Astrocyte of the hippocampus (primary cell): Measurements from ENCODE around the gene MRPS34.

Experiments
- DNase-seq: peaks from one replicate; pipeline ENCODE4 v3.0.0; 2011; ENCODE audit warnings: low read depth, low spot score

The MRPS34 gene

DNA sequence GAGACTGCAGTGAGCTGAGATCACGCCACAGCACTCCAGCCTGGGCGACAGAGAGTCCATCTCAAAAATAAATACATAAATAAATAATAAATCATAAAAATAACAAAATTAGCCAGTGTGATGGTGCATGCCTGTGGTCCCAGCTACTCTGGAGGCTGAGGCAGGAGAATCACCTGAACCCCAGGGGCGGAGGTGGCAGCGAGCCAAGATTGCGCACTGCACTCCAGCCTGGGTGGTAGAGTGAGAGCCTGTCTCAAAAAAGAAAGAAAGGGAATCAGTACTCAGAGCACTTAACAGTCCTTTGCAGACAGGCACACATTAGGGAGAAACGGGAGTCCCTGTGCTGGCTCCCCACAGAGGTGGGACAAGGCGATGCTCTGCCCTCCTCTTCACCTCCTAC, 41.9 kb downstream of the MRPS34 start:
- DNase-seq = no peak

DNA sequence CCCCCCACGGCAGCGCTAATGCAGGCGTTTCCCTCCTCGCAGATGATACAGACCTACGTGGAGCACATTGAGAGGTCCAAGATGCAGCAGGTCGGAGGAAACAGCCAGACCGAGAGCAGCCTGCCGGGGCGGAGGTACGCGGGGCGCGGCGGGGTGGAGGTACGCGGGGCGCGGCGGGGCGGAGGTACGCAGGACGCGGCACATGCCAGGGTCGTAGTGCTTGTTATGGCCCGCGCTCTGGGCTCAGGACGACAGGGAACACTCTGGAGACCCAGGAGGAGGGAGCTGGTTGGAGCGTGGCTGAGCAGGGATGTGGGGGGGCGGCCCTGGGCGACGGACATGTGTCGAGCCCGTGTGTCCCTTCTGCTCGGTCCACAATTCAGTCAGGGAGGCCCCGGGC, 43.5 kb downstream of the MRPS34 start:
- DNase-seq = no peak

DNA sequence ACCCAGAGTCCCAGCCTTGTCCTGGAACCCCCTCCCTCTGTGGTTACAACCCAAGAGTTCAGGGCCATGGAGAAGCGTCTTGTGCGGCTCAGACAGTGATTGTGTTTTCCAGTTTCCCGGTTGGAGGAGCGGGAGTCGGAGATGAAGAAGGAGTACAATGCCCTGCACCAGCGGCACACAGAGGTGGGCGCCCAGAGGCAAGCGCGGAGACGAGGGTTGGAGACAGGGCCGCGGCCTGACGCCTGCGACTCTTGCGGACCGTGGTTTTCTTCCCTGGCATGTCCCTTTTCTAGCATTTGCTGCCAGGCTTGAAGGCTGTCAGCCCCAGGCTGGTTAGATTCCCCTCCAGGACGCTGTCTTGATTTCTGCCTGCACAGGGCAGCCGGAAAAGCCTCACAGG, 43.9 kb downstream of the MRPS34 start:
- DNase-seq = no peak

DNA sequence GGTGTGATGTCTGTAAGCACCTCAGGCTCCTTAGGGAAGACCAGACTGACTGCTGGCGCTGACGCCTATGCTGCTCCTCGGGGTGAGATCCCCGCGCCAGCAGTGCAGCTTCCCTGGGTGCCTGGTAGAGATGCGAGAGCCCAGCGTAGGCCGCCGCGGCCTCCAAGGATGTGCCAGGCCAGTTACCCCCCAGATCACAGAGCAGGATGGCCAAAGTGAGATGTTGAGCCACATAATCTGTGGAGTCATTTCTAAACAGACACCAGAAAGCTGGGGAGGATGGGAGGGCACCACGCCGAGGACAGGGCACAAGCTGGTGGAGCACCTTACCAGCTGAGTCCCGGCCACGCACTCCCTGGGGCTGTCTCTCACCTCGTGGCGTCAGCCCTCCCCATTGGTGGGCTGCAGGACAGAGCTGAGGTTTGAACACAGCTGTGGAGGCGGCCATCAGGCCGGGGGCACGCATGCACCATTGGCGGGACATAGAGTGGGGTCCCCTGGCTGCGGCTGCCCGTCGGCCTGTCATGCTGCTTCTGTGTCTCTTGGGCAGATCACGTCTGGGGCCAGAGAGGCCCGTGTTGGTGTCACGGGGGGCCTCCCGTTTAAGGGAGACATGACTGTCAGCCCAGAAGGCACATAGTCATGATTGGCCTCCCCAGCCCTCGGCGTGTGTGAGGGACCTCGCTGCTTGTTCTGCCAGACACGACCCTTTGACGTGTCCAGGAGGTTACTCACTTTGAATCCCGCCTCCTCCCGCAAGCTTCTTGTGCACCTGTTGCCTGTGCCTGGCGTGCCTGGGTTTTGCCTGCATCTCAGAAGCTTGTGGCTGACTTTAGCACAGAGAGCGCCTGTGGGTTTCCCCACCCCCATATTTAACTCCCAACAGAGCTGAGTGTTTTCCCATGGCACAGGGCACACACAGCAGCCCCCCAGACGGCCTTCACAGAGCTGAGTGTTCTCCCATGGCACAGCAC, 45.0 kb downstream of the MRPS34 start:
- DNase-seq = no peak

DNA sequence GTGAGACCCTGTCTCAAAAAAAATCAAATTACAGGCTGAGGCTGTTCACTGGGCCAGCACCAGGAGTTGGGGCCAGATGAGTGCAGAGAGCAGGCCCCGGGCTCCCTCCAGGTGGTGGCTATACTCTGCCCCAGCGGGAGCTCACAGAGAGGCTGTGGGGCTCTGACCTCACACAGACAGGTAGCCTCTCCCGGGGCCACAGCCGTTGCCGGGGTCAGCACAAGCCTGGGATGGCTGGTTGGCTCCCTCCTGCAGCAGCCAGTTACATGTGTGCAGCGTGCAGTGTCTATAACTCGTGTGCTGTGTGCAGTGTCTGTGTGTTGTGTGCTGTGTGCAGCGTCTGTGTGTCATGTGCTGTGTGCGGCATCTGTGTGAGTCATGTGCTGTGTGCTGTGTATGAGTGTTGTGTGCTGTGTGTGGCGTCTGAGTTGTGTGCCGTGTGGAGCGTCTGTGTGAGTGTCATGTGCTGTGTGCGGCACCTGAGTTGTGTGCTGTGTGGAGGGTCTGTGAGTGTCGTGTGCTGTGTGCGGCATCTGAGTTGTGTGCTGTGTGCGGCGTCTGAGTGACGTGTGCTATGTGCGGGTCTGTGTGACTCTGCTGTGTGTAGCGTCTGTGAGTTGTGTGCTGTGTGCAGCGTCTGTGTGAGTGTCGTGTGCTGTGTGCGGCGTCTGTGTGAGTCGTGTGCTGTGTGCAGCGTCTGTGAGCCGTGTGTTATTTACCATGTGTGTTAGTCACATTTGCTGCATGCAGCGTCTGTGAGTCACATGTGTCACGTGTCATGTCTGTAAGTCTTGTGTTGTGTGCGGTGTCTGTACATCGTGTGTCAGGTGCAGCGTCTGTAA, 46.1 kb downstream of the MRPS34 start:
- no peak for DNase-seq

DNA sequence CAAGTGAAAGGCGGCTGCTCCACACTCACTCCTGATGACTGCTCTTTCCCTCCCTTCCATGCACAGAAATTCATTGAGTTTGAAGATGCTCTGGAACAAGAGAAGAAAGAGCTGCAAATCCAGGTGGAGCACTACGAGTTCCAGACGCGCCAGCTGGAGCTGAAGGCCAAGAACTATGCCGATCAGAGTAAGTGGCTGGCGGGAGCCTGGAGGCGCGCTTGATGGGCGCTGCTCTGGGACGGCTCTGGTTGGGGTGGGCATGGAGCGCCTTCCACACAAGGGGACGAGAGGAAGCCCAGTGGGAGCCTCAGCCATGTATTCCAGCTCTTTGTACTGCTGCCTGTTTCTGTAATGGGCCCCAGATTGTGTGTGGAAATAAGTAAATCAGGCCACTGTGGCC, 48.4 kb downstream of the MRPS34 start:
- DNase-seq = no peak

DNA sequence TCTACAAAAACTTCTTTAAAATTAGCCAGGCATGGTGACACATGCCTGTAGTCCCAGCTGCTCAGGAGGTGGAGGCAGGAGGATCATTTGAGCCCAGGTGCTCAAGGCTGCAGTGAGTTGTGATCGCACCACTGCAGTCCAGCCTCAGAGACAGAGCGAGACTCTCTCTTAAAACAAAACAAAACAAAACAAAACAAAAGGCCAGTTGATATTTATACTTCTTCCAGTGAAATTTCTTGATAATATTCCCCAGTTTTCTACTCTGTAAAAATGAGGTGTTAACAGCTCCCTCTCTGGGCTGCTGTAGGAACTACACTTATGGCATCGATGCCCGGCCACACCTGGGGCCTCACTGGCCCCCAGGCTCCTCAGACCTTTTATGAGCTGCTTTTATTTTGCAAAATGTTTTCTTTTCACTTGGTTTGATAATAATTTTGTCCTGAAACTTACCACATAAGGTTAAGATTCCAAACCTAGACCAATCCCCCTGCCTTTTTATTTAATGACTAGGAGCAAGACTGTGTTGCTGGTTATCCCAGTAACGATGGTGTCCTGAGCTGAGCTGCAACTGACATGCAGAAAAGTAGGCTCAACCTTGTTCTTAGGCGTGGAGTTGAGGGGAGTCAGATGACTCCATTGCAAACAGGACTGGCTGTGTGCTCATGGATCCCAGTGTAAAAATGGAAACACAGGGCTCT, 49.3 kb downstream of the MRPS34 start:
- peak; percentile 77 for DNase-seq
